HEK293 (cell line): ENCODE data around the gene STK39.

Source experiments
- CTCF ChIA-PET: fragments of 350-600 bp; formaldehyde crosslinking; extraction: SDS; loops from one replicate; lab custom pipeline; 2021; ENCODE audit warnings: antibody characterized with exemption; lab: Yijun Ruan, JAX
- POLR2A ChIA-PET: fragments of 300-600 bp; formaldehyde crosslinking; extraction: SDS; loops from one replicate; lab custom pipeline; 2020; ENCODE audit warnings: antibody characterized with exemption, inconsistent platforms; lab: Yijun Ruan, JAX
- H3K27ac ChIP-seq: fragments of 200-500 bp; sonication (Bioruptor generic); 2 replicates; pipeline ENCODE4 v1.5.1; 2014; ENCODE audit warnings: low read depth, low read length, control low read depth, inconsistent platforms; ENCODE audit errors: extremely low read depth
- H3K36me3 ChIP-seq, 2 experiments: fragments of 200-500 bp in 1 of 2; sonication (Bioruptor generic) in 1 of 2; 1 replicate in 1 of 2; 2 replicates in 1 of 2; pipeline ENCODE4 v1.5.1; 2014 to 2017; ENCODE audit warnings: inconsistent platforms in 2 of 2, low read length in 2 of 2; ENCODE audit not compliant: control insufficient read depth in 2 of 2, insufficient read depth in 1 of 2
- H3K4me1 ChIP-seq: fragments of 200-500 bp; sonication (Bioruptor generic); 2 replicates; pipeline ENCODE4 v1.5.1; 2014; ENCODE audit warnings: mild to moderate bottlenecking, low read length, inconsistent platforms; ENCODE audit not compliant: control insufficient read depth, insufficient read depth
- H3K4me3 ChIP-seq: 2 replicates; pipeline ENCODE4 v1.5.1; 2011; ENCODE audit warnings: low read depth, mild to moderate bottlenecking, control low read depth, low read length, moderate library complexity
- H3K9me3 ChIP-seq: fragments of 200-500 bp; sonication (Bioruptor generic); 2 replicates; pipeline ENCODE4 v1.5.1; 2014; ENCODE audit warnings: low read depth, low read length, inconsistent platforms; ENCODE audit not compliant: control insufficient read depth, insufficient read depth
- EGR2 ChIP-seq: fragments of 450-650 bp; formaldehyde crosslinking; IDR thresholded peaks from 2 replicates; pipeline ENCODE4 v1.5.1; 2016; ENCODE audit warnings: low read depth, missing biosample characterization, missing genetic modification characterization
- GLIS2 ChIP-seq: fragments of 450-650 bp; formaldehyde crosslinking; IDR thresholded peaks from 2 replicates; pipeline ENCODE4 v1.5.1; 2016; ENCODE audit warnings: missing biosample characterization, missing genetic modification characterization
- KLF16 ChIP-seq: fragments of 450-650 bp; formaldehyde crosslinking; IDR thresholded peaks from 2 replicates; pipeline ENCODE4 v1.5.1; 2017; ENCODE audit warnings: missing biosample characterization, missing genetic modification characterization
- OVOL3 ChIP-seq: fragments of 450-650 bp; formaldehyde crosslinking; IDR thresholded peaks from 2 replicates; pipeline ENCODE4 v1.5.1; 2016; ENCODE audit warnings: missing biosample characterization, missing genetic modification characterization
- ZBTB1 ChIP-seq: fragments of 450-650 bp; formaldehyde crosslinking; IDR thresholded peaks from 2 replicates; pipeline ENCODE4 v1.5.1; 2016; ENCODE audit warnings: missing biosample characterization, missing genetic modification characterization
- ZFHX2 ChIP-seq: fragments of 450-650 bp; formaldehyde crosslinking; conservative IDR thresholded peaks from 2 replicates; pipeline ENCODE4 v1.5.1; 2016; ENCODE audit warnings: missing biosample characterization, missing genetic modification characterization
- ZIC2 ChIP-seq: fragments of 450-650 bp; formaldehyde crosslinking; IDR thresholded peaks from 2 replicates; pipeline ENCODE4 v1.5.1; 2016; ENCODE audit warnings: missing biosample characterization, missing genetic modification characterization
- ZNF114 ChIP-seq: fragments of 450-650 bp; formaldehyde crosslinking; IDR thresholded peaks from 2 replicates; pipeline ENCODE4 v1.5.0; 2017; ENCODE audit warnings: missing biosample characterization, missing genetic modification characterization
- ZNF148 ChIP-seq: fragments of 450-650 bp; formaldehyde crosslinking; IDR thresholded peaks from 2 replicates; pipeline ENCODE4 v1.5.0; 2017; ENCODE audit warnings: missing biosample characterization, missing genetic modification characterization, borderline replicate concordance
- ZNF214 ChIP-seq: fragments of 450-650 bp; formaldehyde crosslinking; IDR thresholded peaks from 2 replicates; pipeline ENCODE4 v1.5.1; 2017; ENCODE audit warnings: missing biosample characterization, mild to moderate bottlenecking, missing genetic modification characterization, borderline replicate concordance
- ZNF248 ChIP-seq: fragments of 450-650 bp; formaldehyde crosslinking; IDR thresholded peaks from 2 replicates; pipeline ENCODE4 v1.5.1; 2017; ENCODE audit warnings: missing biosample characterization, missing genetic modification characterization
- ZNF449 ChIP-seq: fragments of 450-650 bp; formaldehyde crosslinking; IDR thresholded peaks from 2 replicates; pipeline ENCODE4 v1.5.1; 2017; ENCODE audit warnings: missing biosample characterization, mild to moderate bottlenecking, missing genetic modification characterization, moderate library complexity
- ZNF529 ChIP-seq: fragments of 450-650 bp; formaldehyde crosslinking; IDR thresholded peaks from 2 replicates; pipeline ENCODE4 v1.5.1; 2017; ENCODE audit warnings: missing genetic modification characterization, missing biosample characterization; ENCODE audit not compliant: insufficient replicate concordance
- ZNF549 ChIP-seq: fragments of 450-650 bp; IDR thresholded peaks from 2 replicates; pipeline ENCODE4 v1.5.1; 2018; ENCODE audit warnings: missing biosample characterization, missing genetic modification characterization, mild to moderate bottlenecking, inconsistent platforms, moderate library complexity
- ZNF658 ChIP-seq: fragments of 450-650 bp; formaldehyde crosslinking; IDR thresholded peaks from 2 replicates; pipeline ENCODE4; 2016; ENCODE audit warnings: missing biosample characterization, missing genetic modification characterization
- ZSCAN18 ChIP-seq: fragments of 450-650 bp; formaldehyde crosslinking; IDR thresholded peaks from 2 replicates; pipeline ENCODE4 v1.5.1; 2016; ENCODE audit warnings: missing biosample characterization, missing genetic modification characterization

Gene STK39

GRCh38 chr2:168107322-168107721, 140.1 kb downstream of the STK39 start:
- ChIA-PET POLR2A (no interaction called here), CTCF (interaction anchor here (3.9 kb wide), 1 partner anchor 12 kb away, joined by 27 read pairs; no protein-coding TSS in a partner anchor)
- H3K9me3 ChIP-seq = no peaks in the 10 kb centered on the region
- no peak overlapping the region for H3K4me3 ChIP-seq
- H3K4me1 ChIP-seq = no peaks in the 10 kb centered on the region
- no peaks in the 10 kb centered on the region for H3K36me3 ChIP-seq
- no peak overlapping the region for H3K27ac ChIP-seq
- TF ChIP-seq ZIC2 (tag by site-specific recombination) = no peak

GRCh38 chr2:168105127-168105683, 142.2 kb downstream of the STK39 start:
- Histone ChIP-seq H3K4me3 (no peak overlapping the region), H3K36me3 (peaks cover 0 to 4% of the 10 kb centered on the region in 2 experiments; a peak in 2 of 3 replicates)
- CTCF ChIA-PET = interaction anchor here (1.5 kb wide), 1 partner anchor 14 kb away, joined by 8 read pairs; no protein-coding TSS in a partner anchor
- TF ChIP-seq GLIS2 (tag by site-specific recombination) (no peak), ZNF248 (tag by site-specific recombination) (no peak), ZNF549 (tag by site-specific recombination) (no peak), ZNF148 (tag by site-specific recombination) (no peak)
- TF ChIP-seq, all 188 proteins: peak for 0
- Histone ChIP-seq H3K4me1 (no peaks in the 10 kb centered on the region), H3K9me3 (no peaks in the 10 kb centered on the region), H3K27ac (no peak overlapping the region)
- POLR2A ChIA-PET = no interaction called here

- Histone ChIP-seq H3K4me3 (no peak overlapping the region), H3K27ac (no peak overlapping the region), H3K36me3 (peaks cover 0 to 12% of the 10 kb centered on the region in 2 experiments; a peak in 2 of 3 replicates), H3K9me3 (no peaks in the 10 kb centered on the region), H3K4me1 (no peaks in the 10 kb centered on the region)
- POLR2A ChIA-PET = no interaction called here
- TF ChIP-seq ZFHX2 (tag by site-specific recombination) = peak; percentile 33
- no peak for TF ChIP-seq ZBTB1 (tag by site-specific recombination)
- no peak for TF ChIP-seq ZNF114 (tag by site-specific recombination)
- no peak for TF ChIP-seq ZNF658 (tag by site-specific recombination)
- TF ChIP-seq KLF16 (tag by site-specific recombination) = no peak
- TF ChIP-seq ZSCAN18 (tag by site-specific recombination) = no peak
- TF ChIP-seq ZNF529 (tag by site-specific recombination) = no peak
- TF ChIP-seq ZNF214 (tag by site-specific recombination) = no peak
- TF ChIP-seq EGR2 (tag by site-specific recombination) = peak; percentile 59
- no peak for TF ChIP-seq ZNF449 (tag by site-specific recombination)
- no peak for TF ChIP-seq OVOL3 (tag by site-specific recombination)
- CTCF ChIA-PET = interaction anchor here (2.5 kb wide), 1 partner anchor 21 kb away, joined by 18 read pairs; no protein-coding TSS in a partner anchor
Observed at GRCh38 chr2:168097431-168097830, 150.0 kb downstream of the STK39 start.
